Thyroid gland (tissue), 4 donors: ENCODE results near the gene SNRNP27.

Source experiments
- CTCF ChIP-seq, 6 experiments: fragments of 200-600 bp in 3 of 6; fragments of 450-650 bp in 3 of 6; sonication (generic) in 3 of 6; IDR thresholded peaks; one replicate each; pipeline ENCODE4 v1.5.1; 2016 to 2019; ENCODE audit warnings: antibody characterized with exemption in 6 of 6, mild to moderate bottlenecking in 2 of 6, inconsistent platforms in 1 of 6, moderate library complexity in 1 of 6
- POLR2A ChIP-seq, 2 donors: fragments of 450-650 bp; IDR thresholded peaks; one replicate each; pipeline ENCODE4 v1.6.1; 2017; ENCODE audit warnings: antibody characterized with exemption in 2 of 2, mild to moderate bottlenecking in 2 of 2, moderate library complexity in 1 of 2

GRCh38 chr2:69940691-69941090 lies 46.9 kb downstream of the SNRNP27 start:
- no peak for TF ChIP-seq POLR2A (IDR thresholded peaks at IDR 0.05)
- TF ChIP-seq CTCF (IDR thresholded peaks at IDR 0.05), result no peak
